HepG2 (cell line): Measurements from ENCODE around the gene NOTCH4.

ENCODE experiments used
- CENPT ChIP-seq: sonication (generic); formaldehyde crosslinking; IDR thresholded peaks from 2 replicates; pipeline ENCODE4 v1.8.0; 2022; ENCODE audit warnings: low read depth, mild to moderate bottlenecking, moderate library complexity, missing genetic modification reagents
- PITX1 ChIP-seq: sonication (generic); formaldehyde crosslinking; IDR thresholded peaks from 2 replicates; pipeline ENCODE4 v1.5.1; 2020; ENCODE audit warnings: mild to moderate bottlenecking, missing genetic modification reagents
- SP1 ChIP-seq, 2 experiments: fragments of 450-650 bp in 1 of 2; sonication (generic) in 1 of 2; formaldehyde crosslinking in 1 of 2; IDR thresholded peaks; 2 replicates each; pipeline versions ENCODE4 v1.4.0 to v1.6.1; 2016 to 2020; ENCODE audit warnings: missing genetic modification reagents in 1 of 2
- ZNF224 ChIP-seq: sonication (generic); formaldehyde crosslinking; IDR thresholded peaks from 2 replicates; pipeline ENCODE4 v1.5.0; 2020; ENCODE audit warnings: mild to moderate bottlenecking, missing genetic modification reagents
- ZNF292 ChIP-seq: sonication (generic); formaldehyde crosslinking; IDR thresholded peaks from 2 replicates; pipeline ENCODE4 v1.8.1; 2022; ENCODE audit warnings: mild to moderate bottlenecking, low read depth, missing genetic modification reagents, borderline replicate concordance
- ZNF296 ChIP-seq: sonication (generic); formaldehyde crosslinking; conservative IDR thresholded peaks from 2 replicates; pipeline ENCODE4 v1.5.0; 2020; ENCODE audit warnings: mild to moderate bottlenecking, missing genetic modification reagents

DNA sequence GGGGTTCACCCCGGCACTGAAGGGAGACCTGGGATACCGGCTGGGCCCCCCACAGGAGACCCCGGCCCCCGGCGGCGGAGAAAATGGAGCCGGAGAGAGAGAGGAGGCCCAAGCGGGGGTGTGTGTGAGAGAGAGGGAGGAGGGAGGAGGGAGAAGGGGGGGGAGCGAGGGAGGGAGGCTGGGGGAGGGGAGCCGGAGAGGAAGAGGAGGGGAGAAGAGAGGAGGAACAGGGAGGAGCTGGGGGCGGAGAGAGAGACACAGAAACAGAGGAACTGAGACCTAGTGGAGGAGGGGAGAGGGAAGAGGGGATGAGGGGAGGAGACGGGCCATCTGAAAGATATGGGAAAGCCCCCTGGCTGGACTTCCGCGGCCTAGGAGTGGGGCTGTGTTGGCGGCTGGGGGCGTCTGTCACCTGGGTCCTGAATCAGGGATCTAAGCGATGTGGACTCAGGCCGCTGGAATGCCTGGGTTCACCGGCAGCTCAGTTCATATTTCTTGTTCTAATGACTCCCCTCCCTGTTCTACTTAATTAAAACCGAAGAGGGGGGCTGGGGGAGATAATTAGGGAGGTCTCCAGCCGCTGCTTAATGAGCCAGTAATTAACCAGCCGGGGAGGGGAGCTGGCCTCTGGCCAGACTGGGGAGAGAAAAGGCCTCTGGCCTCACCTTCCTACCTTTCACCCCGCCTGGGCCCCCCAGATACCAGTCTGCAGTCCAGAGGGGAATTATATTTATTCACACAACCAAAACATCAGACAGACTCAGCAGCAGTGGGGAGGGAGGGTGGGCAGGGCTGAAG lies 33.6 kb downstream of the NOTCH4 start, which contains the start of gene PBX2:
- TF ChIP-seq PITX1 (no peak), ZNF224 (CRISPR knock-in tag) (no peak), ZNF296 (no peak), SP1 (IDR thresholded peaks at IDR 0.05) (no peak), SP1 (CRISPR knock-in tag; IDR thresholded peaks at IDR 0.05) (0 out of 2 replicates have a peak, but pooled peaks have one; percentile 60), ZNF292 (CRISPR knock-in tag) (no peak), CENPT (CRISPR knock-in tag) (no peak)
